GM23248 (cell line): ENCODE data around the gene TMEM219. TPM values are rescaled to one million over a fixed set of nuclear protein-coding genes. Genes with fewer than 3 reads are reported as not detected.
A peak's percentile ranks its signal among the peaks of the same experiment; 100 is the strongest.

Experiments used
- DNase-seq: peaks from one replicate; pipeline ENCODE4 v3.0.0-alpha.2; 2015
- H2AFZ ChIP-seq: fragments of 200-600 bp; sonication (generic); 2 replicates; pipeline ENCODE4 v1.6.1; 2016; ENCODE audit warnings: antibody characterized with exemption
- H3F3A ChIP-seq: fragments of 200-600 bp; sonication (generic); 2 replicates; pipeline ENCODE4 v1.6.1; 2016; ENCODE audit warnings: mild to moderate bottlenecking, antibody characterized with exemption, mixed run types; ENCODE audit not compliant: insufficient read depth
- H3K27ac ChIP-seq: fragments of 200-600 bp; sonication (generic); 2 replicates; pipeline ENCODE4 v1.5.1; 2016; ENCODE audit warnings: mild to moderate bottlenecking
- H3K27me3 ChIP-seq: fragments of 200-600 bp; sonication (generic); replicated peaks from 2 replicates; pipeline ENCODE4 v1.6.1; 2016; ENCODE audit warnings: mild to moderate bottlenecking; ENCODE audit not compliant: insufficient read depth
- H3K36me3 ChIP-seq: fragments of 200-600 bp; sonication (generic); 2 replicates; pipeline ENCODE4 v1.6.1; 2016; ENCODE audit warnings: low read depth, mild to moderate bottlenecking
- H3K4me1 ChIP-seq: fragments of 200-600 bp; sonication (generic); 2 replicates; pipeline ENCODE4 v1.6.1; 2016; ENCODE audit warnings: mild to moderate bottlenecking; ENCODE audit not compliant: insufficient read depth
- H3K4me2 ChIP-seq: fragments of 200-600 bp; sonication (generic); one replicate; pipeline ENCODE4 v1.6.1; 2016; ENCODE audit warnings: mild to moderate bottlenecking; ENCODE audit not compliant: unreplicated experiment
- H3K4me3 ChIP-seq: fragments of 200-600 bp; sonication (generic); 2 replicates; pipeline ENCODE4 v1.5.1; 2016; ENCODE audit warnings: mild to moderate bottlenecking
- H3K79me2 ChIP-seq: fragments of 200-600 bp; sonication (generic); 2 replicates; pipeline ENCODE4 v1.6.1; 2016; ENCODE audit warnings: mild to moderate bottlenecking; ENCODE audit not compliant: insufficient read depth
- H3K9ac ChIP-seq: fragments of 200-600 bp; sonication (generic); 2 replicates; pipeline ENCODE4 v1.6.1; 2016; ENCODE audit warnings: mild to moderate bottlenecking
- H3K9me2 ChIP-seq: fragments of 200-600 bp; sonication (generic); 2 replicates; pipeline ENCODE4 v1.6.1; 2016; ENCODE audit warnings: mixed run types, mild to moderate bottlenecking, moderate library complexity; ENCODE audit not compliant: insufficient read depth
- H3K9me3 ChIP-seq: fragments of 200-600 bp; sonication (generic); one replicate; pipeline ENCODE4 v1.6.1; 2017; ENCODE audit warnings: low read depth
- H4K20me1 ChIP-seq: fragments of 200-600 bp; sonication (generic); 2 replicates; pipeline ENCODE4 v1.6.0; 2016; ENCODE audit not compliant: insufficient read depth
- EZH2 ChIP-seq: fragments of 200-600 bp; sonication (generic); IDR thresholded peaks from 2 replicates; pipeline ENCODE4 v1.6.1; 2018; ENCODE audit warnings: antibody characterized with exemption, mild to moderate bottlenecking; ENCODE audit not compliant: insufficient read depth, poor library complexity, severe bottlenecking
- EZH2phosphoT487 ChIP-seq: fragments of 200-600 bp; sonication (generic); IDR thresholded peaks from 2 replicates; pipeline ENCODE4 v1.6.1; 2018; ENCODE audit warnings: antibody characterized with exemption, moderate library complexity, mild to moderate bottlenecking, low read depth; ENCODE audit not compliant: insufficient read depth
- WGBS, 2 experiments: methylation state at CpG; one replicate each; pipeline ENCODE4 v1.1.6; 2015 to 2017; ENCODE audit warnings: low lambda C conversion rate in 2 of 2, low coverage in 1 of 2; ENCODE audit errors: missing lambda C conversion rate in 2 of 2; 5-methylcytosine and 5-hydroxymethylcytosine counted together
- in situ Hi-C: fragments of 300-500 bp; cut with MboI; formaldehyde crosslinking; loops from 2 replicates; pipeline ENCODE4 v1.15.0; 2020
- polyA plus RNA-seq: library from polyadenylated mRNA; unstranded; fragments of >200 nt; fragmentation: Nextera tagmentation; extraction: Ambion mirVana; gene quantifications from 2 replicates; pipeline ENCODE4 v1.2.1, GENCODE V29; 2016
- total RNA-seq: library from RNA; depleted of rRNA; stranded (reverse); fragments of >200 nt; shearing (Covaris generic); gene quantifications from 2 replicates; pipeline ENCODE4 v1.2.3, GENCODE V29; 2014

TMEM219 gene
- total and polyA plus RNA-seq, 2 experiments from 2014 or later, result 124 to 162 TPM

- no peaks in the 10 kb centered on the region for H3K27me3 ChIP-seq
- no peaks in the 10 kb centered on the region for H3K9me2 ChIP-seq
- no peak overlapping the region for H3K4me2 ChIP-seq
- TF ChIP-seq EZH2 (no peak), EZH2phosphoT487 (no peak)
- peaks cover 10% of the 10 kb centered on the region for H3K4me1 ChIP-seq
- H3K79me2 ChIP-seq, result peaks cover 5% of the 10 kb centered on the region
- in situ Hi-C loops, result no loop called here
- H3K27ac ChIP-seq, result no peak overlapping the region
- H3K36me3 ChIP-seq, result peaks cover 4% of the 10 kb centered on the region; the same call in 1 of the 2 replicates
- DNase-seq, result no peak
- H4K20me1 ChIP-seq, result no peaks in the 10 kb centered on the region
- 87 to 89% methylated on average over 5 of the region's 5 CpGs for WGBS, 2 experiments
- H3F3A ChIP-seq, result peaks cover 21% of the 10 kb centered on the region
- no peak overlapping the region for H3K4me3 ChIP-seq
- no peaks in the 10 kb centered on the region for H3K9me3 ChIP-seq
- no peak overlapping the region for H2AFZ ChIP-seq
- no peak overlapping the region for H3K9ac ChIP-seq
Measured at GRCh38 chr16:29991571-29991904, 29.7 kb downstream of the TMEM219 start.

- WGBS, 2 experiments, result 63 to 65% methylated on average over 7 of the region's 7 CpGs
- peaks cover 15% of the 10 kb centered on the region for H3K4me1 ChIP-seq
Measured at GRCh38 chr16:29992344-29992967, 30.6 kb downstream of the TMEM219 start.

DNA sequence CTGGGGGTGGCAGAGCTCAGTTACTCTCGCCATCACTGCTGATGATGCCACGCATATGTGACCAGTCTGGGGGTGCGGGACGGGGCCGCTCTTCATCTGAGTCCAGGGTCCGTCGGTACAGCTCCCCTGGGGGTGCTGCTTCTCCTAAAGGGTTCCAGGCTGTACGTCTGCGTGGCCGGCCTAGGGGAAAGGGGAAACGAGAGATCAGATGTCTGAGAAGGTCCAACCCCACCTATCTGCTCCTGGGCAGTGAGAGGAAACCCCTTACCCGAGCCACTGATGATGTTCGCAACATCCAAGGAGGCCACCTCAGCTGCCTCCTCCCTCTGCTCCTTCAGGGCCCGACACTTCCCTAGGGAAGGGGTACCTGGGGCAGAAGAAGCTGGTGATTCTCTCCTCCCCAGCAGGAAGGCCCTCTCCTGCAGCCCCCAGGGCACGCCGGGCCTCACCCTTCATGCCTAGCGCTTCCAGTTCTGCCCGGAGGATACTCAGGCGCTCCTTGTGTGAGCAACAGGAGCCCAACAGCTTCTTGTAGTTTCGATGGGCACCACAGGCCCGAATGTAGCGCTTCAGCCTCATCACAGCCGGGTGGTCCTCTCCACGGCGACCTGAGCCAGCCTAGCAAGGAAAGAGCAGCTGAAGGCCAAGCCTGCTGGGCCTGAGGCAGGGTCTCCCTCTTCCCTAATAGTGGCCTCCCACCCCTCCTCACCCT lies 31.5 kb downstream of the TMEM219 start:
- in situ Hi-C loops, result no loop called here
- no peak for DNase-seq
- no peak overlapping the region for H3K4me3 ChIP-seq
- no peak overlapping the region for H2AFZ ChIP-seq
- no peaks in the 10 kb centered on the region for H4K20me1 ChIP-seq
- peaks cover 4% of the 10 kb centered on the region; the same call in 1 of the 2 replicates for H3K36me3 ChIP-seq
- H3K4me2 ChIP-seq, result no peak overlapping the region
- no peaks in the 10 kb centered on the region for H3K9me3 ChIP-seq
- H3F3A ChIP-seq, result peaks cover 21% of the 10 kb centered on the region
- peaks cover 19% of the 10 kb centered on the region for H3K79me2 ChIP-seq
- TF ChIP-seq EZH2phosphoT487, result no peak
- no peak for TF ChIP-seq EZH2
- peaks cover 15% of the 10 kb centered on the region for H3K4me1 ChIP-seq
- no peaks in the 10 kb centered on the region for H3K9me2 ChIP-seq
- no peak overlapping the region for H3K9ac ChIP-seq
- H3K27me3 ChIP-seq, result no peaks in the 10 kb centered on the region
- no peak overlapping the region for H3K27ac ChIP-seq
- WGBS, 2 experiments, result 91 to 93% methylated on average over 25 of the region's 25 CpGs

More at GRCh38 chr16:29992344-29992967, 30.6 kb downstream of the TMEM219 start:
- H3K4me2 ChIP-seq, result no peak overlapping the region
- no peak for DNase-seq
- peaks cover 14% of the 10 kb centered on the region for H3K79me2 ChIP-seq
- no peak overlapping the region for H3K9ac ChIP-seq
- H2AFZ ChIP-seq, result no peak overlapping the region
- H4K20me1 ChIP-seq, result no peaks in the 10 kb centered on the region
- no peak for TF ChIP-seq EZH2
- TF ChIP-seq EZH2phosphoT487, result no peak
- no peak overlapping the region for H3K4me3 ChIP-seq
- no peak overlapping the region for H3K27ac ChIP-seq
- in situ Hi-C loops, result no loop called here
- H3K36me3 ChIP-seq, result peaks cover 4% of the 10 kb centered on the region; the same call in 1 of the 2 replicates
- no peaks in the 10 kb centered on the region for H3K9me2 ChIP-seq
- peaks cover 21% of the 10 kb centered on the region for H3F3A ChIP-seq
- H3K9me3 ChIP-seq, result no peaks in the 10 kb centered on the region
- H3K27me3 ChIP-seq, result no peaks in the 10 kb centered on the region

GRCh38 chr16:29993903-29994599 lies 32.2 kb downstream of the TMEM219 start:
- TF ChIP-seq EZH2phosphoT487 (no peak), EZH2 (no peak)
- H3K36me3 ChIP-seq, result peaks cover 4% of the 10 kb centered on the region; the same call in 1 of the 2 replicates
- peaks cover 15% of the 10 kb centered on the region for H3K4me1 ChIP-seq
- WGBS, 2 experiments, result 88 to 89% methylated on average over 9 of the region's 9 CpGs
- H3K9me3 ChIP-seq, result no peaks in the 10 kb centered on the region
- H3K9me2 ChIP-seq, result no peaks in the 10 kb centered on the region
- in situ Hi-C loops, result no loop called here
- peaks cover 21% of the 10 kb centered on the region for H3F3A ChIP-seq
- 0 out of 2 replicates have a peak overlapping the region, but pooled peaks have one; percentile 95 for H2AFZ ChIP-seq
- H4K20me1 ChIP-seq, result no peaks in the 10 kb centered on the region
- no peaks in the 10 kb centered on the region for H3K27me3 ChIP-seq
- H3K4me3 ChIP-seq, result peak overlapping the region; percentile 91
- no peak for DNase-seq
- peak overlapping the region; percentile 89 for H3K4me2 ChIP-seq
- H3K9ac ChIP-seq, result peak overlapping the region; percentile 86
- H3K79me2 ChIP-seq, result peaks cover 19% of the 10 kb centered on the region
- H3K27ac ChIP-seq, result peak overlapping the region; percentile 81
